Nephron progenitor cell (in vitro differentiated cells): ENCODE results near the gene MORF4L2.

Experiments used
- DNase-seq: peaks from one replicate; pipeline ENCODE4 v3.0.0; 2021
- H3K27ac Mint-ChIP-seq: 2 replicates; pipeline ENCODE4 v1.8.0; 2021; ENCODE audit warnings: mild to moderate bottlenecking, moderate library complexity, mixed read lengths
- H3K27me3 Mint-ChIP-seq: 2 replicates; pipeline ENCODE4 v1.8.0; 2021; ENCODE audit warnings: mild to moderate bottlenecking, low read depth, mixed read lengths; ENCODE audit not compliant: poor library complexity
- H3K36me3 Mint-ChIP-seq: 2 replicates; pipeline ENCODE4 v1.8.0; 2021; ENCODE audit warnings: low read depth, mixed read lengths
- H3K4me1 Mint-ChIP-seq: 2 replicates; pipeline ENCODE4 v1.8.0; 2021; ENCODE audit warnings: mixed read lengths
- H3K4me3 Mint-ChIP-seq: 2 replicates; pipeline ENCODE4 v1.8.0; 2021; ENCODE audit warnings: mild to moderate bottlenecking, moderate library complexity, mixed read lengths
- H3K9me3 Mint-ChIP-seq: 2 replicates; pipeline ENCODE4 v1.8.0; 2021; ENCODE audit warnings: mild to moderate bottlenecking, moderate library complexity, mixed read lengths
- CTCF ChIP-seq: fragments of 200-600 bp; sonication (generic); IDR thresholded peaks from 2 replicates; pipeline ENCODE4 v1.5.0; 2021; ENCODE audit warnings: antibody characterized with exemption

The MORF4L2 gene

GRCh38 chrX:103729015-103729414, 42.5 kb upstream of the MORF4L2 start:
- TF ChIP-seq CTCF = no peak
- no peak for DNase-seq
- no peaks in the 10 kb centered on the region for H3K36me3 Mint-ChIP-seq
- H3K9me3 Mint-ChIP-seq = peaks cover 3% of the 10 kb centered on the region
- peaks cover 47% of the 10 kb centered on the region for H3K4me1 Mint-ChIP-seq
- peak overlapping the region; percentile 35 for H3K4me3 Mint-ChIP-seq
- no peak overlapping the region for H3K27ac Mint-ChIP-seq
- no peaks in the 10 kb centered on the region for H3K27me3 Mint-ChIP-seq

GRCh38 chrX:103727115-103727514, 40.6 kb upstream of the MORF4L2 start:
- Mint-ChIP-seq H3K4me1 (peaks cover 47% of the 10 kb centered on the region), H3K36me3 (no peaks in the 10 kb centered on the region), H3K27ac (no peak overlapping the region), H3K9me3 (peaks cover 3% of the 10 kb centered on the region), H3K4me3 (no peak overlapping the region), H3K27me3 (peaks cover 1% of the 10 kb centered on the region)
- TF ChIP-seq CTCF = no peak
- no peak for DNase-seq

- Mint-ChIP-seq H3K36me3 (no peaks in the 10 kb centered on the region), H3K9me3 (peaks cover 3% of the 10 kb centered on the region), H3K4me1 (peaks cover 47% of the 10 kb centered on the region), H3K27me3 (peaks cover 4% of the 10 kb centered on the region), H3K4me3 (no peak overlapping the region), H3K27ac (no peak overlapping the region)
- DNase-seq = no peak
- no peak for TF ChIP-seq CTCF
These were observed 40.0 kb upstream of the MORF4L2 start for GRCh38 chrX:103726477-103726876.

GRCh38 chrX:103722505-103722904, 36.0 kb upstream of the MORF4L2 start:
- Mint-ChIP-seq H3K36me3 (no peaks in the 10 kb centered on the region), H3K27me3 (peaks cover 4% of the 10 kb centered on the region), H3K27ac (no peak overlapping the region), H3K9me3 (peaks cover 9% of the 10 kb centered on the region), H3K4me3 (no peak overlapping the region), H3K4me1 (peaks cover 9% of the 10 kb centered on the region)
- no peak for TF ChIP-seq CTCF
- DNase-seq = no peak

- no peak for TF ChIP-seq CTCF
- peaks cover 8% of the 10 kb centered on the region for H3K4me1 Mint-ChIP-seq
- no peak overlapping the region for H3K4me3 Mint-ChIP-seq
- peaks cover 4% of the 10 kb centered on the region for H3K36me3 Mint-ChIP-seq
- no peak for DNase-seq
- no peak overlapping the region for H3K27ac Mint-ChIP-seq
- H3K27me3 Mint-ChIP-seq = peaks cover 4% of the 10 kb centered on the region
- H3K9me3 Mint-ChIP-seq = peaks cover 16% of the 10 kb centered on the region
These were observed 31.6 kb upstream of the MORF4L2 start for GRCh38 chrX:103718120-103718519.

- Mint-ChIP-seq H3K4me1 (peaks cover 8% of the 10 kb centered on the region), H3K36me3 (peaks cover 4% of the 10 kb centered on the region), H3K27me3 (peaks cover under 1% of the 10 kb centered on the region), H3K27ac (peak overlapping the region; percentile 74), H3K9me3 (peaks cover 16% of the 10 kb centered on the region), H3K4me3 (no peak overlapping the region)
- no peak for DNase-seq
- no peak for TF ChIP-seq CTCF
These were observed 30.5 kb upstream of the MORF4L2 start for GRCh38 chrX:103716962-103717361.
